Osteoblast (primary cell): ENCODE data around the gene TMEM54. TPM values are rescaled to one million over a fixed set of nuclear protein-coding genes. Genes with fewer than 3 reads are reported as not detected.

Source experiments
- DNase-seq: peaks from one replicate; pipeline ENCODE4 v3.0.0; 2011; ENCODE audit warnings: low spot score, mixed read lengths; ENCODE audit not compliant: insufficient read length; ENCODE audit errors: missing footprints
- H2AFZ ChIP-seq: 2 replicates; pipeline ENCODE4 v1.6.0; 2011; ENCODE audit warnings: mild to moderate bottlenecking, low read length
- H3K27ac ChIP-seq: 2 replicates; pipeline ENCODE4 v1.5.1; 2011; ENCODE audit warnings: mild to moderate bottlenecking, low read depth, low read length, moderate library complexity
- H3K27me3 ChIP-seq: 2 replicates; pipeline ENCODE4 v1.6.0; 2012; ENCODE audit warnings: mild to moderate bottlenecking, control low read depth, inconsistent platforms, low read length, moderate library complexity; ENCODE audit not compliant: insufficient read depth
- H3K36me3 ChIP-seq: 2 replicates; pipeline ENCODE4 v1.5.1; 2011; ENCODE audit warnings: mild to moderate bottlenecking, low read length, control low read depth, moderate library complexity; ENCODE audit not compliant: insufficient read depth
- H3K4me1 ChIP-seq: 2 replicates; pipeline ENCODE4 v1.5.1; 2011; ENCODE audit warnings: mild to moderate bottlenecking, low read length, control low read depth, moderate library complexity; ENCODE audit not compliant: insufficient read depth
- H3K4me2 ChIP-seq: 2 replicates; pipeline ENCODE4 v1.6.0; 2011; ENCODE audit warnings: mild to moderate bottlenecking, low read length; ENCODE audit not compliant: insufficient read depth
- H3K4me3 ChIP-seq: fragments of 200-600 bp; sonication (generic); 3 replicates; pipeline ENCODE4 v1.5.1; 2012; ENCODE audit warnings: mild to moderate bottlenecking, low read length, inconsistent platforms; ENCODE audit not compliant: insufficient read depth
- H3K79me2 ChIP-seq: 2 replicates; pipeline ENCODE4 v1.6.0; 2012; ENCODE audit warnings: mild to moderate bottlenecking, low read length, control low read depth, inconsistent platforms; ENCODE audit not compliant: insufficient read depth
- H3K9me3 ChIP-seq: 2 replicates; pipeline ENCODE4 v1.5.1; 2011; ENCODE audit warnings: low read depth, low read length, control low read depth
- H4K20me1 ChIP-seq: 2 replicates; pipeline ENCODE4 v1.6.0; 2012; ENCODE audit warnings: mild to moderate bottlenecking, low read length, control low read depth; ENCODE audit not compliant: insufficient read depth
- CTCF ChIP-seq: IDR thresholded peaks from 2 replicates; pipeline ENCODE4 v1.5.1; 2011; ENCODE audit warnings: mild to moderate bottlenecking, low read depth, low read length, moderate library complexity; ENCODE audit errors: extremely low read depth
- total RNA-seq: library from RNA; depleted of rRNA; stranded (reverse); fragments of >200 nt; gene quantifications from 2 replicates; pipeline ENCODE4 v1.2.3, GENCODE V29; 2012

Gene TMEM54
- total RNA-seq, 1 donor = 22.4 TPM

GRCh38 chr1:32926562-32926961, 25.4 kb upstream of the TMEM54 start:
- TF ChIP-seq CTCF = no peak
- DNase-seq = no peak
- Histone ChIP-seq H3K79me2 (no peaks in the 10 kb centered on the region), H3K27ac (no peak overlapping the region), H3K36me3 (no peaks in the 10 kb centered on the region), H3K27me3 (peaks cover 3% of the 10 kb centered on the region), H3K4me2 (no peak overlapping the region), H3K9me3 (no peaks in the 10 kb centered on the region), H3K4me3 (no peak overlapping the region), H2AFZ (no peak overlapping the region), H3K4me1 (no peaks in the 10 kb centered on the region), H4K20me1 (no peaks in the 10 kb centered on the region)

GRCh38 chr1:32925403-32926162, 24.4 kb upstream of the TMEM54 start:
- no peak for TF ChIP-seq CTCF
- Histone ChIP-seq H3K36me3 (no peaks in the 10 kb centered on the region), H2AFZ (peak overlapping the region; percentile 65), H3K4me2 (peak overlapping the region; percentile 23), H3K4me3 (no peak overlapping the region), H4K20me1 (no peaks in the 10 kb centered on the region), H3K27ac (no peak overlapping the region), H3K79me2 (no peaks in the 10 kb centered on the region), H3K4me1 (no peaks in the 10 kb centered on the region), H3K9me3 (no peaks in the 10 kb centered on the region), H3K27me3 (peaks cover 3% of the 10 kb centered on the region)
- DNase-seq = peak; percentile 62

GRCh38 chr1:32924881-32925344, 23.7 kb upstream of the TMEM54 start:
- Histone ChIP-seq H3K27ac (no peak overlapping the region), H3K9me3 (no peaks in the 10 kb centered on the region), H3K4me3 (no peak overlapping the region), H4K20me1 (no peaks in the 10 kb centered on the region), H3K4me2 (peak overlapping the region; percentile 27), H3K79me2 (no peaks in the 10 kb centered on the region), H3K4me1 (peaks cover 4% of the 10 kb centered on the region), H2AFZ (peak overlapping the region; percentile 23), H3K36me3 (no peaks in the 10 kb centered on the region), H3K27me3 (peaks cover 3% of the 10 kb centered on the region)
- no peak for TF ChIP-seq CTCF
- no peak for DNase-seq

GRCh38 chr1:32920833-32921232, 19.6 kb upstream of the TMEM54 start:
- Histone ChIP-seq H4K20me1 (no peaks in the 10 kb centered on the region), H2AFZ (no peak overlapping the region), H3K4me2 (no peak overlapping the region), H3K79me2 (no peaks in the 10 kb centered on the region), H3K27ac (no peak overlapping the region), H3K27me3 (peaks cover 3% of the 10 kb centered on the region), H3K9me3 (no peaks in the 10 kb centered on the region), H3K4me3 (no peak overlapping the region), H3K4me1 (peaks cover 11% of the 10 kb centered on the region), H3K36me3 (no peaks in the 10 kb centered on the region)
- no peak for TF ChIP-seq CTCF
- DNase-seq = no peak
